Keratinocyte (primary cell): ENCODE results near the gene MIOX. TPM values are rescaled to one million over a fixed set of nuclear protein-coding genes. Genes with fewer than 3 reads are reported as not detected.

Experiments used
- DNase-seq: peaks from one replicate; pipeline ENCODE4 v3.0.0-alpha.2; 2011; ENCODE audit warnings: low read depth, missing footprints, low spot score
- FAIRE-seq: peaks from 2 replicates; lab custom pipeline; 2011; peaks lifted over from hg19 to GRCh38; lab: Jason Lieb, UNC
- H2AFZ ChIP-seq: 2 replicates; pipeline ENCODE4 v1.6.0; 2012; ENCODE audit warnings: low read length, control low read depth, inconsistent platforms; ENCODE audit not compliant: control insufficient read depth
- H3K27ac ChIP-seq: 2 replicates; pipeline ENCODE4 v1.5.1; 2011; ENCODE audit warnings: low read length; ENCODE audit not compliant: control insufficient read depth, insufficient read depth
- H3K27me3 ChIP-seq: 3 replicates; pipeline ENCODE4 v1.6.0; 2011; ENCODE audit warnings: low read length; ENCODE audit not compliant: control insufficient read depth, insufficient read depth; ENCODE audit errors: extremely low read depth
- H3K36me3 ChIP-seq, 2 experiments: 2 replicates in 1 of 2; 3 replicates in 1 of 2; pipeline ENCODE4 v1.5.1; 2011; ENCODE audit warnings: low read length in 2 of 2, mild to moderate bottlenecking in 1 of 2; ENCODE audit not compliant: control insufficient read depth in 2 of 2, insufficient read depth in 2 of 2; ENCODE audit errors: extremely low read depth in 1 of 2
- H3K4me1 ChIP-seq: 3 replicates; pipeline ENCODE4 v1.5.1; 2011; ENCODE audit warnings: low read length; ENCODE audit not compliant: control insufficient read depth, insufficient read depth; ENCODE audit errors: extremely low read depth
- H3K4me2 ChIP-seq: 3 replicates; pipeline ENCODE4 v1.6.0; 2011; ENCODE audit warnings: low read depth, low read length; ENCODE audit not compliant: control insufficient read depth, insufficient read depth; ENCODE audit errors: extremely low read depth
- H3K4me3 ChIP-seq, 3 experiments: fragments of 200-600 bp in 1 of 3; sonication (generic) in 1 of 3; 2 replicates in 2 of 3; 3 replicates in 1 of 3; pipeline ENCODE4 v1.5.1; 2011 to 2016; ENCODE audit warnings: low read length in 3 of 3, mild to moderate bottlenecking in 3 of 3, control low read depth in 2 of 3, inconsistent platforms in 1 of 3, low read depth in 1 of 3, mixed read lengths in 1 of 3, mixed run types in 1 of 3, moderate library complexity in 1 of 3; ENCODE audit not compliant: control insufficient read depth in 2 of 3, insufficient read depth in 2 of 3; ENCODE audit errors: extremely low read depth in 1 of 3
- H3K79me2 ChIP-seq: 2 replicates; pipeline ENCODE4 v1.6.0; 2012; ENCODE audit warnings: low read length; ENCODE audit not compliant: control insufficient read depth, insufficient read depth
- H3K9ac ChIP-seq: 3 replicates; pipeline ENCODE4 v1.6.0; 2011; ENCODE audit warnings: low read length; ENCODE audit not compliant: control insufficient read depth, insufficient read depth; ENCODE audit errors: extremely low read depth
- H3K9me1 ChIP-seq: 3 replicates; pipeline ENCODE4 v1.6.0; 2011; ENCODE audit warnings: low read length; ENCODE audit not compliant: control insufficient read depth, insufficient read depth; ENCODE audit errors: extremely low read depth
- H3K9me3 ChIP-seq: 2 replicates; pipeline ENCODE4 v1.5.1; 2012; ENCODE audit warnings: low read depth, low read length; ENCODE audit not compliant: control insufficient read depth
- H4K20me1 ChIP-seq: 3 replicates; pipeline ENCODE4 v1.6.0; 2011; ENCODE audit warnings: low read length; ENCODE audit not compliant: control insufficient read depth, insufficient read depth; ENCODE audit errors: extremely low read depth
- CTCF ChIP-seq, 3 experiments: IDR thresholded peaks in 1 of 3; conservative IDR thresholded peaks in 1 of 3; optimal IDR thresholded peaks in 1 of 3; 2 replicates in 2 of 3; 3 replicates in 1 of 3; pipeline versions ENCODE3 to v1.5.1; 2011; ENCODE audit warnings: low read length in 3 of 3, mild to moderate bottlenecking in 3 of 3, moderate library complexity in 2 of 3, control low read depth in 1 of 3, inconsistent platforms in 1 of 3; ENCODE audit not compliant: insufficient read depth in 2 of 3; ENCODE audit errors: extremely low read depth in 1 of 3
- EZH2 ChIP-seq: IDR thresholded peaks from one replicate; pipeline ENCODE4 v1.6.1; 2012; ENCODE audit warnings: inconsistent platforms, mild to moderate bottlenecking, low read length, moderate library complexity
- dilution Hi-C: fragments of 300-500 bp; cut with MboI; formaldehyde crosslinking; loops from one replicate; pipeline ENCODE4 v1.7.0; 2020; ENCODE audit warnings: low sequenced_read_pairs; ENCODE audit not compliant: extremely low pct_ligation_motif_present
- polyA plus RNA-seq, 5 experiments: library from polyadenylated mRNA; depleted of rRNA in 3 of 5; stranded (reverse) in 3 of 5; stranded (forward) in 1 of 5; unstranded in 1 of 5; fragments of >200 nt; gene quantifications; 1 replicate in 1 of 5; 2 replicates in 3 of 5; 3 replicates in 1 of 5; pipeline versions ENCODE4 v1.2.1 to v1.2.3, GENCODE V29; 2011 to 2012; ENCODE audit warnings: missing spikeins in 2 of 5, low read depth in 1 of 5, low replicate concordance in 1 of 5

MIOX gene
- polyA plus RNA-seq, 1 donor (not counting 4 experiments of a cell fraction or from before 2014, with no cell fraction given): not detected

- Histone ChIP-seq H3K4me1 (peaks cover 42% of the 10 kb centered on the region), H3K27me3 (no peaks in the 10 kb centered on the region), H2AFZ (no peak overlapping the region), H3K79me2 (no peaks in the 10 kb centered on the region), H3K9me1 (no peaks in the 10 kb centered on the region), H3K9ac (no peak overlapping the region), H3K4me3 (no peak overlapping the region), H4K20me1 (no peaks in the 10 kb centered on the region), H3K9me3 (no peaks in the 10 kb centered on the region), H3K4me2 (no peak overlapping the region), H3K36me3 (no peaks in the 10 kb centered on the region), H3K27ac (peak overlapping the region; percentile 29)
- dilution Hi-C loops: no loop called here
- TF ChIP-seq CTCF (optimal IDR thresholded peaks at IDR 0.05 in 1 of 3, IDR thresholded peaks at IDR 0.05 in 1 of 3, conservative IDR thresholded peaks at IDR 0.05 in 1 of 3; ENCODE audit: extremely low read depth in 1 of 3, insufficient read depth in 2 of 3, low read length in 3 of 3) (no peak), EZH2 (no peak)
- DNase-seq (no peak), FAIRE-seq (no peak)
These were observed 51.1 kb downstream of the MIOX start for GRCh38 chr22:50537765-50538164.

Other genes with a start within 250 kb of the MIOX start
- gene TUBGCP6, start 241.8 kb upstream of the MIOX start, polyA plus RNA-seq: 10.1 to 19.0 TPM (median 11.6 TPM) in 3 replicates
- 4.7 to 12.4 TPM (median 8.2 TPM) in 3 replicates for gene HDAC10, start 235.6 kb upstream of the MIOX start, polyA plus RNA-seq
- gene MAPK12, start 225.2 kb upstream of the MIOX start, polyA plus RNA-seq: 10.1 to 17.9 TPM (median 11.1 TPM) in 3 replicates
- gene MAPK11, start 216.5 kb upstream of the MIOX start, polyA plus RNA-seq: 3.4 to 12.6 TPM (median 4.6 TPM) in 3 replicates
- gene PLXNB2, start 179.2 kb upstream of the MIOX start, polyA plus RNA-seq: 44.3 to 90.3 TPM (median 66.2 TPM) in 3 replicates
- 0.94 to 3.1 TPM (median 1.4 TPM) in 3 replicates for gene DENND6B, start 159.8 kb upstream of the MIOX start, polyA plus RNA-seq
- gene PPP6R2, start 143.5 kb upstream of the MIOX start, polyA plus RNA-seq: 19.8 to 29.7 TPM (median 23.2 TPM) in 3 replicates
- gene SBF1, start 11.8 kb upstream of the MIOX start, polyA plus RNA-seq: 16.2 to 34.4 TPM (median 25.8 TPM) in 3 replicates
- 0.21 to 0.54 TPM (median 0.27 TPM) in 3 replicates for gene ADM2, start 5.3 kb upstream of the MIOX start, polyA plus RNA-seq
- gene LMF2, start 20.8 kb downstream of the MIOX start, polyA plus RNA-seq: 13.2 to 29.4 TPM (median 22.0 TPM) in 3 replicates
- gene NCAPH2, start 21.4 kb downstream of the MIOX start, polyA plus RNA-seq: 11.0 to 16.4 TPM (median 11.4 TPM) in 3 replicates
- gene SCO2, start 38.7 kb downstream of the MIOX start, polyA plus RNA-seq: 1.9 to 4.3 TPM (median 2.4 TPM) in 3 replicates
- gene TYMP, start 43.2 kb downstream of the MIOX start, polyA plus RNA-seq: 25.5 to 121 TPM (median 40.3 TPM) in 3 replicates
- gene KLHDC7B, start 59.0 kb downstream of the MIOX start, polyA plus RNA-seq: 0.01 to 0.08 TPM in 2 of 3 replicates, not detected in the other
- gene SYCE3, start 76.1 kb downstream of the MIOX start, polyA plus RNA-seq: 0.17 to 0.36 TPM in 2 of 3 replicates, not detected in the other
- gene CPT1B, start 91.6 kb downstream of the MIOX start, polyA plus RNA-seq: 10.2 to 14.6 TPM (median 11.0 TPM) in 3 replicates
- 39.5 to 54.9 TPM (median 49.0 TPM) in 3 replicates for gene CHKB, start 96.0 kb downstream of the MIOX start, polyA plus RNA-seq
- gene MAPK8IP2, start 113.9 kb downstream of the MIOX start, polyA plus RNA-seq: 0.29 to 1.0 TPM (median 0.31 TPM) in 3 replicates
- 12.1 to 20.8 TPM (median 19.5 TPM) in 3 replicates for gene ARSA, start 141.3 kb downstream of the MIOX start, polyA plus RNA-seq
- 1.00 to 1.8 TPM (median 1.6 TPM) in 3 replicates for gene SHANK3, start 186.0 kb downstream of the MIOX start, polyA plus RNA-seq